Measurements from ENCODE around the gene EXOC3L4.

EXOC3L4 gene

GRCh38 chr14:103081951-103082350 is 12.6 kb upstream of the EXOC3L4 start:
- WGBS, 2 experiments: 91 to 95% methylated on average over 2 of the region's 2 CpGs
- Histone ChIP-seq H3K36me3 (ENCODE audit: control insufficient read depth, insufficient read depth, low read length) (no peaks in the 10 kb centered on the region), H3K27ac (ENCODE audit: insufficient read depth, low read depth, low read length, poor library complexity, severe bottlenecking) (no peak overlapping the region), H3K4me3 (ENCODE audit: insufficient read depth, low read depth, low read length) (no peak overlapping the region), H3K27me3 (ENCODE audit: control insufficient read depth, insufficient read depth, low read length, poor library complexity, severe bottlenecking) (peaks cover 49% of the 10 kb centered on the region), H3K9me3 (ENCODE audit: control insufficient read depth, low read length) (no peaks in the 10 kb centered on the region), H3K4me1 (ENCODE audit: control insufficient read depth, insufficient read depth, low read length) (no peaks in the 10 kb centered on the region)

- H3K9me3 ChIP-seq (ENCODE audit: control insufficient read depth, low read length): no peaks in the 10 kb centered on the region
- H3K36me3 ChIP-seq (ENCODE audit: control insufficient read depth, insufficient read depth, low read length): no peaks in the 10 kb centered on the region
- no peak within 1 kb of the TSS for H3K27ac ChIP-seq (ENCODE audit: insufficient read depth, low read depth, low read length, poor library complexity, severe bottlenecking)
- H3K4me3 ChIP-seq (ENCODE audit: insufficient read depth, low read depth, low read length): peak within 1 kb of the TSS; percentile 13
- 26 to 27% methylated on average over 61 of the region's 61 CpGs for WGBS, 2 experiments
- H3K4me1 ChIP-seq (ENCODE audit: control insufficient read depth, insufficient read depth, low read length): no peaks in the 10 kb centered on the region
- H3K27me3 ChIP-seq (ENCODE audit: control insufficient read depth, insufficient read depth, low read length, poor library complexity, severe bottlenecking): peaks cover 49% of the 10 kb centered on the region
These were observed 10.3 kb upstream of the EXOC3L4 start, which contains the start of gene LBHD2 for GRCh38 chr14:103084021-103084919. TSS of gene LBHD2 (plus strand) at chr14:103084210. CDS start at chr14:103086013, 1,803 bp downstream.

DNA sequence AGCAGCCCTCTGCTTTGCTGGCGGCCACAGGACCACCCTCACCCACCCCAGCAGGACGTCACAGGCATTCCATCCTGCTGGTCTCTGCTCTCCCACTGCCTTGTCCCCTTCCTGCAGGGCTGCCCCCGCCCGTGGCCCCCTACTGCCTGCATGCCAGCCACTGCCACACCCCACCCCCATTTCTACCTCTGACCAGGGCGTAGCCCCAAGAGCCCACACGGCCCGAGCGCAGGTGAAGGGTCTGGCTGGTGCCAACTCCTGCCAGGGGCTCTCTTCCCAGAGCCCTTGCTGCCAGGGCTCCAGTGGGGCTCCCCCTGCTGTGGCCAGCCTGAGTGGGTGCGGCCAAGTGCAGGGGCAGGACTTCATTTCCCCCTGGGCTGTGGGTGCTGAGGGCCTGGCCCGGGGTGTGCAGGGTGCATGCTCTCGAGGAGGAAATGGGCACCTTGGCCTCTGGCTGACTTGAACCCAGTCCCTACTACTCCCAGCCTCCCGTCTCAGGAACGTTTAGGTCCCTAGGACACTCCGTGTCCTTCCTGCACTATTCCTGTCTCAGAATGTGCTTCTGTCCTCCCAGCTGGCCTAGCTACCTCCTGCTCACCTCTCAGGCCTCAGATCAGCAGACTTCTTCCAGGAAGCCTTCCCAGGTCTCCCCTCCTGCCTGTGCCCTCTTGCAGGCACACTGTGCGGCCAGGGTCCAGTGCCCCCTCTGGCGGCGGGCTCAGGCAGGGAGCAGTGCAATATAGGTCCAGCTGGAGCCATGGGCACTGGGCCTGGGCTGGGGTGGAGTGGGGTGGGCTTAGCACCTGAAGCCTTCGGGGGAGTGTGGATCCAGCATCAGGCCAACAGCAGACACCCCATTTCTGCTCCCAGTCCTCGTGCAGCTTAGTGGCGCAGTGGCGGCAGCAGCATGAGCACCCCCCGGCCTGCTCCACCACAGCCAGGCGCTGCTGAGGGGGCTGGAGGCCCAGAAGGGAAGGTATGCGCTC is 9.1 kb upstream of the EXOC3L4 start:
- no peaks in the 10 kb centered on the region for H3K36me3 ChIP-seq (ENCODE audit: control insufficient read depth, insufficient read depth, low read length)
- peaks cover 50% of the 10 kb centered on the region for H3K27me3 ChIP-seq (ENCODE audit: control insufficient read depth, insufficient read depth, low read length, poor library complexity, severe bottlenecking)
- H3K27ac ChIP-seq (ENCODE audit: insufficient read depth, low read depth, low read length, poor library complexity, severe bottlenecking): no peak overlapping the region
- H3K4me1 ChIP-seq (ENCODE audit: control insufficient read depth, insufficient read depth, low read length): no peaks in the 10 kb centered on the region
- no peaks in the 10 kb centered on the region for H3K9me3 ChIP-seq (ENCODE audit: control insufficient read depth, low read length)
- H3K4me3 ChIP-seq (ENCODE audit: insufficient read depth, low read depth, low read length): no peak overlapping the region
- WGBS, 2 experiments: 82 to 84% methylated on average over 24 of the region's 24 CpGs

- H3K36me3 ChIP-seq (ENCODE audit: control insufficient read depth, insufficient read depth, low read length): no peaks in the 10 kb centered on the region
- peaks cover 3% of the 10 kb centered on the region for H3K4me1 ChIP-seq (ENCODE audit: control insufficient read depth, insufficient read depth, low read length)
- WGBS, 2 experiments: 87 to 88% methylated on average over 8 of the region's 8 CpGs
- no peaks in the 10 kb centered on the region for H3K9me3 ChIP-seq (ENCODE audit: control insufficient read depth, low read length)
- H3K27ac ChIP-seq (ENCODE audit: insufficient read depth, low read depth, low read length, poor library complexity, severe bottlenecking): no peak overlapping the region
- H3K27me3 ChIP-seq (ENCODE audit: control insufficient read depth, insufficient read depth, low read length, poor library complexity, severe bottlenecking): peaks cover 56% of the 10 kb centered on the region
- no peak overlapping the region for H3K4me3 ChIP-seq (ENCODE audit: insufficient read depth, low read depth, low read length)
These were observed 7.7 kb upstream of the EXOC3L4 start for GRCh38 chr14:103086771-103087342.

DNA sequence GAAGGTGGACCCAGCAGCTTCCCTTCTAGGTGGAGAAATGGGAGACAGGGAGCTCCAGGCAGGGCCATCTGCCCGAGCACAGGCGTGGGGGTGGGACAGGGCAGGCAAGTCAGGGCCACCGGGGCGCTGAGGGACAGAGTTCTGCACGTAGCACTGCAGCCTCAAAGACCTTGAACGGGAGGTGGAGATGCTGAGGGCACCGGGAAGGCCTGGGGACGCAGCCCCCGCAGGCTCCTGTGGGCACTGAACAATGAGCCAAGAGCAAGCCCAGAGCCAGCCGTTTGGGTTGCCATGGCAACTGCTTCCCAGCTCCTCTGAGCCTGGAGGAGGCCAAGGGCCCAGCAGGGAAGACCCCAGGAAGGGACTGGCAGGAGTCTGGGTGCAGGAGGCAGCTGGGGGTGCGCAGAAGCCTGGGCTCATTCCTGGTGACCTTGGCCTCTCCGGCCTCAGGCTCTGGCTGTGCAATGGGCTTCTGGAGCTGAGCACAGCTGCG is 7.1 kb upstream of the EXOC3L4 start:
- Histone ChIP-seq H3K27ac (ENCODE audit: insufficient read depth, low read depth, low read length, poor library complexity, severe bottlenecking) (no peak overlapping the region), H3K36me3 (ENCODE audit: control insufficient read depth, insufficient read depth, low read length) (no peaks in the 10 kb centered on the region), H3K4me3 (ENCODE audit: insufficient read depth, low read depth, low read length) (no peak overlapping the region), H3K9me3 (ENCODE audit: control insufficient read depth, low read length) (no peaks in the 10 kb centered on the region), H3K27me3 (ENCODE audit: control insufficient read depth, insufficient read depth, low read length, poor library complexity, severe bottlenecking) (peaks cover 51% of the 10 kb centered on the region), H3K4me1 (ENCODE audit: control insufficient read depth, insufficient read depth, low read length) (peaks cover 3% of the 10 kb centered on the region)
- 61 to 64% methylated on average over 13 of the region's 13 CpGs for WGBS, 2 experiments

DNA sequence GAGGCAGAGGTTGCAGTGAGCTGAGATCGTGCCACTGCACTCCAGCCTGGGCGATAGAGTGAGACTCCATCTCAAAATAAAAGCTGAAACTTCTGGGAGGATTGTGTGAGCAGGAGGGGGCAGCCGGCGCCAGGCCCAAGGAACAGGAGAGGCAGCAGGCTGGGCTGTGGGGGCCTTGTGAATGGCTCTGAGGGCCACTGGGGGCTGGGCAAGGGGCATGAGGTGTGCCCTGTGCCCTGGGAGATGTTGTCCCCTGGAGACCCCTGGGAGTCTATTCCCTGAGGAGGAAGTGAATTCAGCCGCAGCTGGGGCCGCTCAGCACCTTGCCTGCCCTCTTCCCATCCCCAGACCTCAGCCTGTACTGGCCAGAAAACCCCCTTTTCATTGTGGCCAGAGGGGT is 5.6 kb upstream of the EXOC3L4 start:
- H3K9me3 ChIP-seq (ENCODE audit: control insufficient read depth, low read length): no peaks in the 10 kb centered on the region
- H3K36me3 ChIP-seq (ENCODE audit: control insufficient read depth, insufficient read depth, low read length): no peaks in the 10 kb centered on the region
- no peak overlapping the region for H3K4me3 ChIP-seq (ENCODE audit: insufficient read depth, low read depth, low read length)
- 88 to 94% methylated on average over 6 of the region's 6 CpGs for WGBS, 2 experiments
- peaks cover 35% of the 10 kb centered on the region for H3K27me3 ChIP-seq (ENCODE audit: control insufficient read depth, insufficient read depth, low read length, poor library complexity, severe bottlenecking)
- H3K4me1 ChIP-seq (ENCODE audit: control insufficient read depth, insufficient read depth, low read length): peaks cover 3% of the 10 kb centered on the region
- no peak overlapping the region for H3K27ac ChIP-seq (ENCODE audit: insufficient read depth, low read depth, low read length, poor library complexity, severe bottlenecking)

DNA sequence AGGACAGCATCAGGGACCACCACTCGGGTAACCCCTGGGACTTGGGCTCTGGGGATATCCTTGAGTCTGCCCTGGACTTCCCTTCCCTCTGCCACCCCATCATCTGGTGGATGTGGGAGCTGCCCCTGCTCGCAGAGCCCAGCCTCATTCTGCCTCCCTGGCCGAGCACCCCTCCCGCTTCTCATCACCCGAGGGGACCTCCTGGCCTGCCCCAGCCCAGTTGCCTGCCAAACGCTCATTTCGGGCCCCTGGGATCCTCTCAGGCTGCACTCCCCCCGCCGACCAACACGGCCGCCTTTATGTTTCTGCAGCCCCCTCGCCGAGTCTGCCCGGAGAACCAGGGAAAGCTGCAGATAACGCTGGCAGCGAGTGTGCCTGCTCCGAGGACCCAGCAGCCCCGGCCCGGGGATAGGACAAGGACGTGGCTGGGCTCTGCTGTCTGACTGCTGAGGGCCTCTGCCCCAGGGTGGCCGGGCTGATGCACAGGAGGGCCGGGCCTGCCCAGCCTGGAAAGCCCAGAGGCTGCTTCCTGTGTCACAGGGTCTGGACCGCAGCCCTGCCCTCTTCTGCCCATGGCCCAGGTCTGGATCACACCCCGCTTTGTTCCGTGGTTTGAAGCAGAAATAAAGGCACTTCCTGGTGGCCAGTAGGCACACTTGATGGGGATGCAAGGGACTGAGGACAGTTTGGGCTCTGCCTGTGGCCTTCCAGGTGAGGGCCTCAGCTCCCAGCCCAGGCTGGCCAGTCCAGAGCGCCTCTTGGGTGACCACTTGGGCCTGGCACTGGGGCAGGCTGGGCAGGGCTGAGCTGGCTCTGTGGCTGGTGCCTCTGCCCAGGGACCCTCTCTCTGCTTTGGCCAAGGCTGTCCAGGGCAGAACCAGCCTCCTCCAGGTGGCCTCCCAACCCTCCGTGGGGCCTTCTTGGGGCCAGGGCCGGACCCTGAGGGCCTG is 4.9 kb upstream of the EXOC3L4 start:
- H3K27ac ChIP-seq (ENCODE audit: insufficient read depth, low read depth, low read length, poor library complexity, severe bottlenecking): no peak overlapping the region
- H3K4me1 ChIP-seq (ENCODE audit: control insufficient read depth, insufficient read depth, low read length): peaks cover 3% of the 10 kb centered on the region
- peaks cover 28% of the 10 kb centered on the region for H3K27me3 ChIP-seq (ENCODE audit: control insufficient read depth, insufficient read depth, low read length, poor library complexity, severe bottlenecking)
- H3K36me3 ChIP-seq (ENCODE audit: control insufficient read depth, insufficient read depth, low read length): no peaks in the 10 kb centered on the region
- WGBS, 2 experiments: 87 to 88% methylated on average over 28 of the region's 28 CpGs
- no peaks in the 10 kb centered on the region for H3K9me3 ChIP-seq (ENCODE audit: control insufficient read depth, low read length)
- H3K4me3 ChIP-seq (ENCODE audit: insufficient read depth, low read depth, low read length): no peak overlapping the region

- WGBS, 2 experiments: 86 to 91% methylated on average over 12 of the region's 12 CpGs
- peaks cover 8% of the 10 kb centered on the region for H3K4me1 ChIP-seq (ENCODE audit: control insufficient read depth, insufficient read depth, low read length)
- no peaks in the 10 kb centered on the region for H3K9me3 ChIP-seq (ENCODE audit: control insufficient read depth, low read length)
- no peak overlapping the region for H3K4me3 ChIP-seq (ENCODE audit: insufficient read depth, low read depth, low read length)
- H3K27me3 ChIP-seq (ENCODE audit: control insufficient read depth, insufficient read depth, low read length, poor library complexity, severe bottlenecking): peaks cover 19% of the 10 kb centered on the region
- H3K27ac ChIP-seq (ENCODE audit: insufficient read depth, low read depth, low read length, poor library complexity, severe bottlenecking): no peak overlapping the region
- H3K36me3 ChIP-seq (ENCODE audit: control insufficient read depth, insufficient read depth, low read length): no peaks in the 10 kb centered on the region
These were observed 4.0 kb upstream of the EXOC3L4 start for GRCh38 chr14:103090481-103091020.
